Measurements from ENCODE around the gene TRPV6.

TRPV6 gene

DNA sequence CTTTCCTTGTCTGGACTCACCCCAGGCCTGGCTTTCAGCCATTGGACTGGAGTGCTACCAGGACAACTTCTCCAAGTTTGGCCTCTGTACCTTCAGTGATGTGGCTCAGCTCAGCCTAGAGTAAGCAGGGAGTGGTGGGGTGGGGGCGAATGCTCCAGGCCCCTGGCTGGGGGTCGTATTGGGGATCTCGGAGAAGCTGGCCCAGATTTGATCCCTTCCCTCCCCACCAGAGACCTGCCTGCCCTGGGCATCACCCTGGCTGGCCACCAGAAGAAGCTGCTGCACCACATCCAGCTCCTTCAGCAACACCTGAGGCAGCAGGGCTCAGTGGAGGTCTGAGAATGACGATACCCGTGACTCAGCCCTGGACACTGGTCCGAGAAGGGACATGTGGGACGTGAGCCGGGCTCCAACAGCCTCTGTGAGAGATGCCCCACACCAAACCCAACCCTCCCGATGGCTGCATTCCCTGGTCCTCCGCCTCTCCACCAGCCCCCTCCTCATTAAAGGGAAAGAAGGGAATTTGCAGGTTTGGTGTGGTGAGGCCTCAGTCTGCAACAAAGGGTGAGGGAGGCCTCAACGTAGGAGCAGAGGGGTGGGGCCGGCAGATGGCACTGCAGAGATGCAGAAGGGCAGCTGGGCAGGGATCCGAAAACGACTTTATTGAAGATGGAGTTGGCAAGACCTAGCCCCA, 14.8 kb downstream of the TRPV6 start:
- Histone ChIP-seq H3K27ac (ENCODE audit: low read depth, low read length) (no peak overlapping the region), H4K20me1 (ENCODE audit: low read depth, low read length) (no peaks in the 10 kb centered on the region), H3K9me3 (ENCODE audit: insufficient read depth, low read length) (no peaks in the 10 kb centered on the region), H3K4me2 (ENCODE audit: low read depth, low read length, poor library complexity, severe bottlenecking) (no peak overlapping the region), H3K9me2 (replicated peaks; ENCODE audit: insufficient read depth, low read length) (no peaks in the 10 kb centered on the region), H3K27me3 (ENCODE audit: low read length) (no peaks in the 10 kb centered on the region), H3F3A (ENCODE audit: insufficient read depth) (no peaks in the 10 kb centered on the region), H3K4me3 (ENCODE audit: insufficient read depth, low read length, poor library complexity, severe bottlenecking) (no peak overlapping the region), H2AFZ (ENCODE audit: low read depth, low read length, severe bottlenecking) (no peak overlapping the region), H3K9ac (ENCODE audit: low read length) (no peak overlapping the region), H3K79me2 (ENCODE audit: insufficient read depth, low read length) (no peaks in the 10 kb centered on the region), H3K36me3 (ENCODE audit: low read length) (no peaks in the 10 kb centered on the region)
- TF ChIP-seq EZH2phosphoT487 (conservative IDR thresholded peaks at IDR 0.05; ENCODE audit: low read length), result no peak
- TF ChIP-seq, protein P1, sequence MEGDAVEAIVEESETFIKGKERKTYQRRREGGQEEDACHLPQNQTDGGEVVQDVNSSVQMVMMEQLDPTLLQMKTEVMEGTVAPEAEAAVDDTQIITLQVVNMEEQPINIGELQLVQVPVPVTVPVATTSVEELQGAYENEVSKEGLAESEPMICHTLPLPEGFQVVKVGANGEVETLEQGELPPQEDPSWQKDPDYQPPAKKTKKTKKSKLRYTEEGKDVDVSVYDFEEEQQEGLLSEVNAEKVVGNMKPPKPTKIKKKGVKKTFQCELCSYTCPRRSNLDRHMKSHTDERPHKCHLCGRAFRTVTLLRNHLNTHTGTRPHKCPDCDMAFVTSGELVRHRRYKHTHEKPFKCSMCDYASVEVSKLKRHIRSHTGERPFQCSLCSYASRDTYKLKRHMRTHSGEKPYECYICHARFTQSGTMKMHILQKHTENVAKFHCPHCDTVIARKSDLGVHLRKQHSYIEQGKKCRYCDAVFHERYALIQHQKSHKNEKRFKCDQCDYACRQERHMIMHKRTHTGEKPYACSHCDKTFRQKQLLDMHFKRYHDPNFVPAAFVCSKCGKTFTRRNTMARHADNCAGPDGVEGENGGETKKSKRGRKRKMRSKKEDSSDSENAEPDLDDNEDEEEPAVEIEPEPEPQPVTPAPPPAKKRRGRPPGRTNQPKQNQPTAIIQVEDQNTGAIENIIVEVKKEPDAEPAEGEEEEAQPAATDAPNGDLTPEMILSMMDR (IDR thresholded peaks at IDR 0.05; ENCODE audit: insufficient read depth, low read length, poor library complexity, severe bottlenecking), result no peak

DNA sequence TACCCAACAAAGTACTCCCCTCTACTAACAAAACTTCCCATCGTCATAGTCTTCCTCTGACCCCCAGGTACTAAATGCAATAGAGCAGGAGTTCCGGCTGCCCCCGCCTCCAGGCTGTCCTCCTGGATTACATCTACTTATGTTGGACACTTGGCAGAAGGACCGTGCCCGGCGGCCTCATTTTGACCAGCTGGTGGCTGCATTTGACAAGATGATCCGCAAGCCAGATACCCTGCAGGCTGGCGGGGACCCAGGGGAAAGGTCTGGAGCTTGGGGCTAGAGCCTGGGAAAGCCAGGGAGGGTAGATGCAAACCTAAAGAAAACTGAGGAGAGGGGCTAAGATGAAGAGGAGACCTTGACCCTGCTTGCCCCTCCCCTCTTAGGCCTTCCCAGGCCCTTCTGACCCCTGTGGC, 15.4 kb downstream of the TRPV6 start:
- H3K27ac ChIP-seq (ENCODE audit: low read depth, low read length), result no peak overlapping the region
- no peaks in the 10 kb centered on the region for H3K79me2 ChIP-seq (ENCODE audit: insufficient read depth, low read length)
- no peak overlapping the region for H3K4me2 ChIP-seq (ENCODE audit: low read depth, low read length, poor library complexity, severe bottlenecking)
- H3K36me3 ChIP-seq (ENCODE audit: low read length), result no peaks in the 10 kb centered on the region
- no peaks in the 10 kb centered on the region for H3K9me2 ChIP-seq (replicated peaks; ENCODE audit: insufficient read depth, low read length)
- H3K9ac ChIP-seq (ENCODE audit: low read length), result no peak overlapping the region
- H3K27me3 ChIP-seq (ENCODE audit: low read length), result no peaks in the 10 kb centered on the region
- no peak overlapping the region for H2AFZ ChIP-seq (ENCODE audit: low read depth, low read length, severe bottlenecking)
- no peaks in the 10 kb centered on the region for H3K9me3 ChIP-seq (ENCODE audit: insufficient read depth, low read length)
- H4K20me1 ChIP-seq (ENCODE audit: low read depth, low read length), result no peaks in the 10 kb centered on the region
- H3K4me3 ChIP-seq (ENCODE audit: insufficient read depth, low read length, poor library complexity, severe bottlenecking), result no peak overlapping the region
- H3F3A ChIP-seq (ENCODE audit: insufficient read depth), result no peaks in the 10 kb centered on the region
- TF ChIP-seq, protein P1 (IDR thresholded peaks at IDR 0.05; ENCODE audit: insufficient read depth, low read length, poor library complexity, severe bottlenecking), result no peak
- no peak for TF ChIP-seq EZH2phosphoT487 (conservative IDR thresholded peaks at IDR 0.05; ENCODE audit: low read length)

DNA sequence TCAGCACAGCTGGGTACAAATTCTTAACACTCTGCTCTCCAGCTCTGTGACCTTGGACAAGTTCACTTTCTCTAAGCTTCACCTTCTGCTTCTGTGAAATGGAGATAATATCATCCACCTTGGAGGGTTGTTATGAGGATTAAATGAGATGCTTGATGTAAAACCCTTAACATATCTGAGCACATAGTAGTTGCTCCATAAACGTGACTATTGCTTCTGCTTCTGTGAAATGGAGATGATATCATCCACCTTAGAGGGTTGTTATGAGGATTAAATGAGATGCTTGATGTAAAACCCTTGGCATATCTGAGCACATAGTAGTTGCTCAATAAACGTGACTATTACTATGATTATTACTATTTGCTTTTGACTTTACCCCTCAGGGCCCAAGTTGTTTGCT, 16.1 kb downstream of the TRPV6 start:
- no peak overlapping the region for H3K4me3 ChIP-seq (ENCODE audit: insufficient read depth, low read length, poor library complexity, severe bottlenecking)
- H4K20me1 ChIP-seq (ENCODE audit: low read depth, low read length), result no peaks in the 10 kb centered on the region
- H3K27me3 ChIP-seq (ENCODE audit: low read length), result no peaks in the 10 kb centered on the region
- no peaks in the 10 kb centered on the region for H3F3A ChIP-seq (ENCODE audit: insufficient read depth)
- no peak overlapping the region for H3K9ac ChIP-seq (ENCODE audit: low read length)
- H3K79me2 ChIP-seq (ENCODE audit: insufficient read depth, low read length), result no peaks in the 10 kb centered on the region
- H3K36me3 ChIP-seq (ENCODE audit: low read length), result no peaks in the 10 kb centered on the region
- no peak overlapping the region for H3K4me2 ChIP-seq (ENCODE audit: low read depth, low read length, poor library complexity, severe bottlenecking)
- no peak overlapping the region for H2AFZ ChIP-seq (ENCODE audit: low read depth, low read length, severe bottlenecking)
- TF ChIP-seq EZH2phosphoT487 (conservative IDR thresholded peaks at IDR 0.05; ENCODE audit: low read length), result no peak
- TF ChIP-seq, protein P1 (IDR thresholded peaks at IDR 0.05; ENCODE audit: insufficient read depth, low read length, poor library complexity, severe bottlenecking), result no peak
- no peaks in the 10 kb centered on the region for H3K9me3 ChIP-seq (ENCODE audit: insufficient read depth, low read length)
- no peaks in the 10 kb centered on the region for H3K9me2 ChIP-seq (replicated peaks; ENCODE audit: insufficient read depth, low read length)
- H3K27ac ChIP-seq (ENCODE audit: low read depth, low read length), result no peak overlapping the region
